ENCODE data around the gene NGFR. TPM values are rescaled to one million over a fixed set of nuclear protein-coding genes. Genes with fewer than 3 reads are reported as not detected.

Gene NGFR
- total RNA-seq, 1 experiment from 2014 or later, result not detected

GRCh38 chr17:49508061-49508865 lies 13.2 kb downstream of the NGFR start:
- TF ChIP-seq CTCF (conservative IDR thresholded peaks at IDR 0.05; ENCODE audit: low read depth, low read length) (no peak), EZH2phosphoT487 (IDR thresholded peaks at IDR 0.05; ENCODE audit: borderline replicate concordance, low read length) (no peak), EZH2 (IDR thresholded peaks at IDR 0.05; ENCODE audit: low read length, unreplicated experiment) (no peak)
- Histone ChIP-seq H3K9me3 (ENCODE audit: low read length) (no peaks in the 10 kb centered on the region), H3K27ac (ENCODE audit: low read length) (no peak overlapping the region), H3K27me3 (ENCODE audit: low read length) (peaks cover 4% of the 10 kb centered on the region; the same call in 1 of the 2 replicates), H3K9me2 (replicated peaks; ENCODE audit: low read length) (no peaks in the 10 kb centered on the region), H3K4me1 (ENCODE audit: insufficient read depth, low read length) (peaks cover 21% of the 10 kb centered on the region), H3K4me2 (ENCODE audit: low read length) (peak overlapping the region; percentile 70), H3K4me3 (ENCODE audit: low read length) (peak overlapping the region; percentile 13), H3K79me2 (ENCODE audit: low read length) (no peaks in the 10 kb centered on the region), H2AFZ (ENCODE audit: low read length) (no peak overlapping the region), H3F3A (ENCODE audit: low read length, unreplicated experiment) (no peaks in the 10 kb centered on the region), H3K36me3 (ENCODE audit: low read depth, low read length) (no peaks in the 10 kb centered on the region), H3K9ac (ENCODE audit: low read length) (no peak overlapping the region), H4K20me1 (ENCODE audit: low read length) (no peaks in the 10 kb centered on the region)
- peak; percentile 89 for ATAC-seq
- BruUV-seq (replicated peaks), result no TSS peak
- peak; percentile 98 for DNase-seq
- CTCF ChIA-PET, result interaction anchor here (0.6 to 1.0 kb wide), 2 partner anchors 48 to 50 kb away, joined by 3 read pairs; no protein-coding TSS in a partner anchor
- POLR2A ChIA-PET (ENCODE audit: unreplicated experiment), result interaction anchor here (0.6 kb wide), 1 partner anchor 407 kb away, joined by 4 read pairs; no protein-coding TSS in a partner anchor
- intact Hi-C loops (cut with micrococcal nuclease), result no loop called here

GRCh38 chr17:49508866-49509587 lies 13.9 kb downstream of the NGFR start:
- no peak overlapping the region for H3K27ac ChIP-seq (ENCODE audit: low read length)
- H3K79me2 ChIP-seq (ENCODE audit: low read length), result no peaks in the 10 kb centered on the region
- DNase-seq, result no peak
- H3K4me3 ChIP-seq (ENCODE audit: low read length), result no peak overlapping the region
- no peak overlapping the region for H2AFZ ChIP-seq (ENCODE audit: low read length)
- no peaks in the 10 kb centered on the region for H3K9me2 ChIP-seq (replicated peaks; ENCODE audit: low read length)
- H3K4me1 ChIP-seq (ENCODE audit: insufficient read depth, low read length), result peaks cover 21% of the 10 kb centered on the region
- H3K4me2 ChIP-seq (ENCODE audit: low read length), result peak overlapping the region; percentile 70
- BruUV-seq (replicated peaks), result no TSS peak
- no peaks in the 10 kb centered on the region for H3K9me3 ChIP-seq (ENCODE audit: low read length)
- ChIA-PET CTCF (no interaction called here), POLR2A (ENCODE audit: unreplicated experiment) (no interaction called here)
- no peak for ATAC-seq
- H4K20me1 ChIP-seq (ENCODE audit: low read length), result no peaks in the 10 kb centered on the region
- H3K9ac ChIP-seq (ENCODE audit: low read length), result no peak overlapping the region
- intact Hi-C loops (cut with micrococcal nuclease), result no loop called here
- peaks cover 3% of the 10 kb centered on the region; the same call in 1 of the 2 replicates for H3K27me3 ChIP-seq (ENCODE audit: low read length)
- TF ChIP-seq EZH2 (IDR thresholded peaks at IDR 0.05; ENCODE audit: low read length, unreplicated experiment), result no peak
- TF ChIP-seq CTCF (conservative IDR thresholded peaks at IDR 0.05; ENCODE audit: low read depth, low read length), result no peak
- TF ChIP-seq EZH2phosphoT487 (IDR thresholded peaks at IDR 0.05; ENCODE audit: borderline replicate concordance, low read length), result no peak
- no peaks in the 10 kb centered on the region for H3F3A ChIP-seq (ENCODE audit: low read length, unreplicated experiment)
- H3K36me3 ChIP-seq (ENCODE audit: low read depth, low read length), result no peaks in the 10 kb centered on the region
